DMS 273 treated with DMSO at 0.1 percent for 48 hours (cell line): ENCODE measurements around the gene CSGALNACT2.
A peak's percentile ranks its signal among the peaks of the same experiment; 100 is the strongest.

ENCODE experiments used
- DNase-seq: peaks from one replicate; lab custom pipeline; 2025; lab: John Stamatoyannopoulos, UW

Gene CSGALNACT2

GRCh38 chr10:43202657-43203447 lies 64.6 kb downstream of the CSGALNACT2 start:
- no peak for DNase-seq

- DNase-seq = no peak
Measured at GRCh38 chr10:43203448-43204041, 65.3 kb downstream of the CSGALNACT2 start.

DNA sequence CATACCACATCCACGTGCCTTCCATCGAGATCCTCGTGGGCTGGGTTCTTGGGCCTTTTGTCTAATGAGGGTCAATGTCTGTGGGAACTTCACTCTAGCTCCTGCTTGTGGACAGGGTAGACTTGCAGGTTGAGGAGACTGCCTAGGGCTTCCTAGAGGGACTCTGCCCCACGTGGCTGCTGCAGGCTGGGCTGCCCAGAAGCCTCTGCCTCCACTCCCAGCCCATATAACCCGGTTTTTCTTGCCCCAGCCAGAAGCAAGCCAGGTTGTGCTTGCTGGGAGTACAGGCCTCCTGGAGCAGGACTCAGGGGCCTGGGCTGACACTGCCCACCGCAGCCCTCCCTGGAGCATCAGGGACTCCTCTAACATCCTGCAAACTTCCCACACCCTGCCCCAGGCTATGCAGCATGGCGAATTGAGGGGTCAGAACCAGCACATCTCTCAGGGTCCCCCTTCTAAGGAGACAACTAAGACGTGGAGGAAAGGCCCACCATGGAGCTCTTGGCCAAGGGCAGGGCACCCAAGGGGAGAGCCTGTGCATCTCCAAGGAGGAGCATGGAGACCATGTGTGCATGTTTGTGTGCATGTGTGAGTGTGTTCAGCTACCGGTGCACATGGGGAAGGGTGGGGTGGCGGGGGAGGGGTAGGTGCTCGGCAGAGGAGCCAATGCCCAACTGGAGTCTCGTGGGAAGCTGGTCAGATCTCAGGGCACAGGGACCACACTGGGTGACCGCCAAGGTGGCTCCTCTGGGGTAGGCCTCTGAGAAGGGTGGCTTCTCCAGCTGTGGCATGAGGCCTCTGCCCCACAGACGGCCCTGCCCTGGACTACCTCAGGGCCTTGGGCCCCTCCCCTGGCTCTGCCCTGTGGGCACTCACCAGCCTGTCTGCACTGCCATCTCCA lies 66.0 kb downstream of the CSGALNACT2 start:
- no peak for DNase-seq

- peak; percentile 52 for DNase-seq
Measured at GRCh38 chr10:43204943-43205671, 66.9 kb downstream of the CSGALNACT2 start.

DNA sequence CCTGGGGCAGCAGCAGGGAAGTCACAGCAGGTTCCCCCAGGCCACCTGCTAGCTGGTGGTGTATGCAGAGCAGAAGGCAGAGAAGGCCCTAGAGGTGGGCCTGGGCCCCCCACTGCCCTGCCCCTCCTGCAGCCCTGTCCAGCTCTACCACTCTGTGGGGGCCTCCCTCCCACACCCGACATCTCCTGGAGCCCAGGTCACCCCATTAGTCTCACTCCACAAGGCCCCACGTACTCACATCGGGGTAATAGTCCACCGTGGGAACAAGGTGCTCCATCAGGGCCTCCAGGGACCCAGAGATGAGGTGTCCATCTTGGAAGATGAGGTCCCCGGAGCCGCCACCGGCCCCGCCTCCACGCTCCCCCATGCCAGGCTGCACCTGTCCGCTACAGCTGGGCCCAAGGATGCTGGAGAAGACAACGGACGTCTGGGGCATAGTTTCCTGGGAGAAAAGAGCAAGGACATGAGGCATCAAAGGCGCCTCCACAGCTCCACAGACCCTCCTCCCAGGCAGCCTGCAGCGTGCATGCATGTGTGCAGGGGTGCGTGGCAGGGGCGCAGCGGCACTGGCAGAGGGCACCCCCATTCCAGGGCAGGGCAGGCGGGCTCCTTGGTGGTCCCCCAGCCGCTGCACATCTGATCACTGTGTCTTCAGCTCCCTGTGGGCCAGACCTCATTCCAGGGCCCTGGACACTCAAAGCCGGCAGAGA lies 67.6 kb downstream of the CSGALNACT2 start:
- no peak for DNase-seq

DNA sequence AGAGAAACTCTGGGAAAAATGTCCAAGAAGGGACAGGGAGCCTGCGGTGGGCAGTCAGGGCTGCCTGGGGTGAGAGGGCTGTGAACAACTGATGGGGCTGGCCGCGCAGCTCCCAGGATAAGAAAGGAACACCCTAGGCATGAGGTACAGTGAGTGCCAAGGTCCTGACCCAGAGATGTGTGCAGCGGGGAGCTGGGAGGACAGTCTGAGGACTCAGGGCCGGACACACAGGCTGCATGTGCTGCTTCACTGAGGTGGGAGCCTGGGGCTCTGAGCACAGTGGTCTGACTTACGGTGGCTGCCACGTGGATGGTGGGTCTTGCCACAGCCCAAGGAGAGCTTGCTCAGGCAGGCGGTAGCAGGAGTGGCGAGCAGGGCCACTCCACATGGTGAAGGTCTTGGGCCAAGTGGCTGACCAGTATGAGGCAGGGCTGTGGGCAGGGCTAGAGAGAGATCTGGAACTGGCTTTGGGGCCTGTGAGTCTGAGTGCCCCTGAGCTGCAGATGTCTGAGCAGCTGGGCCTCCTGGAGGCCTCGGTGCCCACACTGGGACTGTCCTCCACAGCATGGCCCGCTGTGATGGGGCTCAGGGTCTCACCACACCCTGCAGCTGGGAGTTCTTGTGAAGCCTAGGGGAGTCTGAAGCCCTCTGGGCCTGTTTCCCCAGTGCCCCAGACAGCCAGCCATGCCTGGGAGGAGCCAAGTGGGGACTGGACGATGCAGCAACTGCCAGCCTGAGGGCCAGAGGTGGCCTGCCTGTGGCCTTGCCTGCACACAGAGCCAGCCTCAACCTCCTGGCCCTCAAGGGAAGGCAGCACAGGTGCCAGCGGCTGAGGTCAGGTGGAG lies 68.4 kb downstream of the CSGALNACT2 start:
- DNase-seq = no peak

DNA sequence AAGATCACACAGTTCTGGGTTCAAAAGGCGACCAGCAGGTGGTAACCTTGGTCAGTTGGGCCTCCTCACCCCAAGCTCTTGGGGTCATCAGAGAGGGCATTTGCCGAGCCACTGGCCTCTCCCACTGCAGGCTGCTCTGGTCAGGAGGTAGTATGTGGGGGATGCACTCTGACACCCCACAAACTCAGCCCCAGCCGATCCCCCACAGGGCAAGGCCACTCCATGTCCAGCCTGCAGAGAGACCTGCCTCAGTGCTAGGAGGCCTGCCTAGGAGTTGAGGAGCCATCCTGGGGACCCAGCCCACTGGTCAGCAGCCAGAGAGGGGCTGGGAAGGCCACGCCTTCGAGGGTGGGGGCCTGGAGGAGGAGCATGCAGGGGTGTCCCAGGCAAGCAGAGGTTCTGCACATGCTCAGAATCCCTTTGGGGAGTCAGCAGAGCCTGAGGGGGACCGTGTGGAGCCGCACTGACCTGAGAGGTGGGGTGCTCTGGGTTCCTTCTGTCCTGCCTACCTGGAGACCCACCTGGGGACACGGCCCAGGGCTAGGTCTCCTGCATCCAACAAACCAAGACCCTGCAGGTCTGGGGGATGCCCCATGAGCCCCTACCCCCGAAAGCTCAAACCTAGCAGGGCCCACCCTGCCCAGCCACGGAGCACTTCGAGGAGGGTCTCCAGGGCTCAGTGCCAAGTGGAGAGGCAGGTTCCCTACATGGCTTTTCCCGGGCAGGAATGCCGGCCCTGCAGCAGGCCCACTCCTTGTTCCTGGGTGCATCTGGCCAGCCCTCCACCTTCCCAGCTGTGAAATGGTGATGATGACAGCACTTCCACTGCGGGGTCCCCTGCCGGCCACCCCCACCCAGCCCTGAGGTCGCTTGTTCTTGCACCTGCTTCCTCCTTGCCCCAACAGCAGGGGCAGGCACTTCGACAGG lies 70.2 kb downstream of the CSGALNACT2 start:
- no peak for DNase-seq

GRCh38 chr10:43209074-43209455 lies 70.8 kb downstream of the CSGALNACT2 start:
- no peak for DNase-seq

- DNase-seq = no peak
Measured at GRCh38 chr10:43209651-43210141, 71.5 kb downstream of the CSGALNACT2 start.

- no peak for DNase-seq
Measured at GRCh38 chr10:43210556-43210955, 72.3 kb downstream of the CSGALNACT2 start.

DNA sequence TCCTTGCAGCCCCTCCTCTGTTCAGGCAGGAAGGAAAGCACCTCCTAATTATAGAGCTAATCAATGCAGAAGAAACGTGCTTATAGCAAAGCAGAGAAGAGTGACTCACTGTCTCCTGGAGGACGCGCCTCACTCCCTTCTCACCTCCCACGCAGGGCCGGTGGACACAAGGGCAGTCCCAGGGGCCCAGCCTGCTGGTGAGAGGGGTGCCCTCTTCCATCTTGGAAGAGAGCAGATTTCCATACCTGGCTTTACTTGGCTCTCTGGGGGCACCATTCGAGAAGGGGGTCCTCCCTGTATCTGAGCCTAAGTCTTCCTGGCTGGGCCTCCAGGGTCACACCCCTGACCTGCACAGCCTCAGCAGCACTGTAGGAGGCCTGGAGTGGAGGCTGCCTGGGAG lies 72.8 kb downstream of the CSGALNACT2 start:
- no peak for DNase-seq

DNA sequence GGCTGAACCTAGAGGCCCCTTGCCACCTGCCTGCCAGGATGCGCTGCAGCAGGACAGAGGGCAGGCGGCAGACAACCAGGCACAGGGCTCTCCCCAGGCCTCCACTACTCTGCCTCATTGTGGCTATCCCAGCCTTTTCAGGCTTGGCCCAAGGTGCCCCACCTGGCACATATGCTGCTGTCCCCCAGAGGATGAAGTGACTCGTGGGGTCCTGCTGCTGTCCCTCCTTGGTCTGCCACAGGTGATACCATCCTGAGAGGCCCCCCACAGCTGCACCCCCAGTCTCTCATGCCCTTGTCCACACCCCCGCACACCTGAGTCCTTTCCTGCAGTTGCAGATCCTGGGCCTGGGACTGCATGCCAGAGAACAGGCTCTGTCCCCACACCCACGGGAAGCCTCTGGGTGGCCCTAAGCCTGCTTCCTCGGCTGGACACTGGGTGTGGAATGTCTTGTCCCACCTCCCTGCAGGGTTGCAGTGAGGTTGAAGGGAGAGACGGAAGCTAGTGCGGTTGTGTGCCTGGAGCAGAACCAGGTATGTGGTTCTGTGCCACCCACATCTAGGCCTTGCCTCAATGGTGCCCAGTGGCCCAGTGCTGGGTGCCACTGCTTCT lies 73.3 kb downstream of the CSGALNACT2 start:
- no peak for DNase-seq

DNA sequence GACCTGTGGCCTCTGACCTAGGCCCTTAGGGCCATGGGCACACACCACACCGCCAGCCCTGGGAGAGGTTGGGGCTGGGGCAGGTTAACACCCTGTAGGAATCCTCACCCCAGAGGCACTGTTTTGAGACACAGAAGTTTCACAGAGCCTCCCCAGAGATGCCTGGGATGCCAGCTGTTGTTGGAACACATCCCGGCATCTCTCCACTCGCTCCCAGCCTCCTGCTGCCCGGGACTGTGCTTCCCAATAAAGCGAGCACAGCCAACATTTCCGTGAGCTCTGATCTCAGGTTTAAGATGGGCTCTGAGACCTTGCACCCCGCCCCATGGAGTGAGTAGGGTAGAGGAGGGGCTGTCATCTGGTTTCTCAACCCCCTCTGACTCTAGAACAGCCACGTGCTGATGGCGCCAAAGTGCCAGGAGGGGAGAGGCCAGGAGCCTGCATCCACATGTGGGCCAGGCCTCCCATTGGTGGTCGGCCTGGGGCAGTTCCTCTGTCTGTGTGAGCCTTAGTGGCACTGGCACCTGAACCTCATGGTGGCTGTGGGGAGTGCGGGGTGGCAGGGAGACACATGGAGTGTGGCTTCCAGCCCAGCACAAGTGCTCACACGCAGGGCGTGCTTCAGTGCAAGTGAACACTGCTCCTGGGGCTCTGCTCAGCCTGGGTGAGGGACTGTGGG lies 73.9 kb downstream of the CSGALNACT2 start:
- peak; percentile 30 for DNase-seq

DNA sequence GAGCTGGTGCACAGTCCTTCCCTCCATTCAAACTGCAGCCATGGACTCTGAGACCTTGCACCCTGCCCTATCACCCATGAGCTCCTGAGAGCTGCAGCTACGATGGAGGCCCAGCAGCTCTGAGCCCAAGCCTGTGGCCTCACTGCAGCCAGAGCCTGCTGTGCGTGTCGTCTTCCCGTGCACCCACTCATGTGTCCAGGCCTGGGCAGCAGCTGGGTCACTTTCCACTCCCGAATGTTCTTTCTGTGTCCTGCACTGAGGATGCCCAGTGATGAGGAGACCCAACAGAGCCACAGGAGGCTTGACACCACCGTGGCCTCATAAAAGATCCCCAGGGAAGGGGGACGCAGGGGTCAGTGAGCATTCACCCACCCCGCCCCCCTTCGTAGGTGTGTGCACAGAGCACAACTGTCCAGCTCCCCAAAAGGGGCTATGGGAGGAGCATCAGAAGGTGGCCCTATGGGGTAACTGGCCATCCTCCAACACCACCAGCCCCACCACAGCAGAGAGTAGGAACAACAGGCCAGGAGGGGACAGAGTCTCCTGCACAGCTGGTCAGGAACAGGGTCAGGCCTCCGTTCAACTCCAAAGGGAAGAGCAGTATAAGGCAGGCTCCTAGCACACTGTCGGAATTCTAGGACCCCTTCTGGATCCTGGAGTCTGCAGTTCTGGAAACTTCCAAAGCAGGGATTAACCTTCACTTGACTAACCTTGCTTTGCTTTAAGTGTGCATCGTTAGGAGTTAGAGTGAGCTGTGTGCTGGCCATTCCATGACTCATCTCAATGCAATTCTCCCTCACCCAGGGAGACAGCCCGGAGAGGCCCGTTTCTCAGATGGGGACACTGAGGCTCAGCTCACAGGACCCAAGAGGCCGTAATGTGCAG lies 76.1 kb downstream of the CSGALNACT2 start:
- no peak for DNase-seq

DNA sequence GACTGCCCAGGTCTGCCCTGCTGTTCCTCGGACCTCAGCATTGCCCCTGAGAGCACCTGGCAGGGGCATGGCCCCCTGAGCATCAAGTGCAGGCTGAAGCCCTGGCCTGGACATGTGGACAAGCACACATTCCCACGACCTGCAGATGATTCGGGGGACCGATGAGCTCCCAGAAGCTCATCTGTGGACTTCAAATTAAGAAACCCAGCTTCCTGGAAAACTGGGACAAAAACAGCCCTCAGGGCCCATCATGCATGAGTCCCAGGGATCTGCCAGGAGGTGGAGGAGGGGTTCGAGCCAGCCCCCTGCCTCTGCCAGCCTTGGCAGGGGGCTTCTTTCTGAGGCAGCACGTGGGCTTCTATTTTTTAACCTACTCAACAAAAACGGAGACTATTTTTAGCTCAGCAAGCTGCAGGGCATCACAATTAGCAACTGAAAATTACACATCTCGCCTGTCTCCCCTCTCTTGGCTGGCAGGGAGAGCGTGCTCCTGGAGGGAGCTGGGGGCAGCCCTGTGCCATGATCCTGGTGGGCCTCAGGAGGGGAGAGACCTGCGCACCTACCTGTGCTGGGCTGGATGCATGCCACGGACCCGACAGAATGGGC lies 76.8 kb downstream of the CSGALNACT2 start:
- DNase-seq = no peak

DNA sequence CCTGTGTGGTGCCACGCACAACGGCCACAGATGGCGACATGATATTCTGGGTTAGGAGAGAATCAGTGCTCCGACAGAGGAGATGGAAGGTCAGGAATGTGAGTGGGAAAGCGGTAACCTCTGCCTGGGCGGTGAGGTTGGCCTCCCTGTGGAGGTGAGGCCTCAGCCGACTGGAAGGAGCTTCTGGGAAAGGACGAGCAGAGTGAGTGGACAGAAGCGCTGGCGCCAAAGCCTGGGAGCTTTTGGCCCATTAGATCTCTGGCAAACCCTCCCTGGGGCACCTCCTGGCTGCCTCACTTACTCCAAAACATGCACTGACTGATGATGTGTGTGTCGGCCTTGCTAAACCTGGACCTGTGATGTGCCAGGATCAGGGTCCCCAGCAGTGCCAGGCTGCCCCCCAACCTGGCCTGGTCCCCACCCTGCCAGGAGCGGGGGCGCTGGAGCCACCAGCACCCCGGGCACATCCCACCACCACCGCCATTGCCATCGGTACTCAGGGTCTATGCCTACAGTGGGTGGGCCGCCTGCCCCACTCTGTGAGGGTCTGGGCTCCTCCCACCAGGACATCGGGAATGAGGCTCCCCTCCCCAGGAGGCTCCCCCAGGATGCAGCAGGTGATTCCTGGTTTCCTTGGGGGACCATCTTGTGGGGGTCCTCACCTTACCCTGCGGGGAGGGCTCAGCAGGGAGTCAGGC lies 77.7 kb downstream of the CSGALNACT2 start:
- no peak for DNase-seq
